Measurements from ENCODE around the gene FNDC3A.
"Not testable (repeated sequence)": the region's sequence is repeated elsewhere in the genome, so short reads cannot be mapped to it uniquely, and the experiment has no call there.

The FNDC3A gene

DNA sequence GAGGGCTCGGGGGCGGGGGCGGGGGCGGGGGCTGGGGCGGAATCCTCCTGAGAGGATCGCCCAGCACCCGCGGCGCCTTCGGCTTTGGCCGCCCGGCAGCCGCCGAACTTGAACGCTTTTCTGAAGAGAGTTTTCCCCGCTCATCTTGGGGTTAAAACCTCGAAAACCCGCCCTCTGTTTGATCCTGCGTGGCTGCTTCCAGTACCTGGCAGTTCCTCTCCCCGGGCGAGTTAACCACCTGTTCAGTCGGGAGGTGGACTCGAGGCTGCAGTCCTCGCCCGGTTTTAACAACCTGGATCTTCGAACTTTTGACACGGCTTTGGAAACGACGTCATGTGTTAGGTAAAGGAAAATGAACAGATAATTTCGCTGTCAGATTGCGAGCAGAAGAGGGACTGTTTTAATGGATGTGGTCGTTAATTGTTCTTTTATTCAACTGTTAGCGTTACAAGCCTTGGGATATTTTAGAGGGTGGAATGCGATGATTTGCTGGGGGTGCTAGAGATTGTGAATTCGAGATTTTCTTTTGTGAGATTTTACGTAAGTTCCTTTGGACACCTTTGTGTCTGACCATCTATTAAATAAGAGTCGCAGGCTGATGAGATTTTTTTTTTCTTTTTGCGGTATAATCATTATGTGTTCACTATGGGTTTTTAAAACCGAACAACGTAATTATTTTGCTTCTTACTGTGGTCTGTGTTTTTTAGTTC, 1.0 kb downstream of the FNDC3A start:
- DNase-seq (ENCODE audit: low read depth): peak; percentile 77

DNA sequence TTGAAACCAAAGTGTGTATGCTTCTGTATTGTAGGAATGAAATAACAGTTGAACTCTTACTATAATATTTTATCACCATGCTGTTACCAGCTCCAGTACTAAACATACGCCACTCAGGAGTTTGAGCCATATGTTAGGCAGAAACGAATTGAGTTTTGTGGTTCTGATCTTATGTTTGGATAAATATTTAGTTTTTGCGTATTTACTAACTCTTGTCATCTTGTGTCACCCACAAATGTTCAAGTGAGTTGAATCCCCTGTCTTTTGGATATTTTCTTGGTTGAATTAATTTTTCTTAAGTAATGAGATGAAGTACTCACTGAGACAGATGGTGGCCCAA, 1.5 kb downstream of the FNDC3A start:
- DNase-seq (ENCODE audit: low read depth): peak; percentile 20

DNA sequence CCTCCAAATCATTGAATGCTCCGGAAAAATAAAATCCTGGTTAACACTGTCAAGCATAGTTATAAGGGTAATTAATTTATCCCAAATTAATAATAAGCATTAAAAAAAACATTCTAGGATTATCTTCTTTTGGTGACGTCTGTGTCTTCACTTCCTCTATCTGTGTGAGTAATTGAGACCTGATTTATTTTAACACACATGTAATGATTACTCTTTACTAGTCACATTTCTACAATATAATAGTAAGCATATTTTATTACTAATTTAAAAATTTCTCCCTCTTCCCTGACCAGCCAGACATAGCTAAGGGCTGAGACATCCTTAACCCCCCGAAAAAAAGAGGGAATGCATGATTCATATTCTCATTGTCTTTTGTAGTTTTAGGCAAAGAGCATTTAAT, 2.3 kb downstream of the FNDC3A start:
- DNase-seq (ENCODE audit: low read depth): peak; percentile 51

DNA sequence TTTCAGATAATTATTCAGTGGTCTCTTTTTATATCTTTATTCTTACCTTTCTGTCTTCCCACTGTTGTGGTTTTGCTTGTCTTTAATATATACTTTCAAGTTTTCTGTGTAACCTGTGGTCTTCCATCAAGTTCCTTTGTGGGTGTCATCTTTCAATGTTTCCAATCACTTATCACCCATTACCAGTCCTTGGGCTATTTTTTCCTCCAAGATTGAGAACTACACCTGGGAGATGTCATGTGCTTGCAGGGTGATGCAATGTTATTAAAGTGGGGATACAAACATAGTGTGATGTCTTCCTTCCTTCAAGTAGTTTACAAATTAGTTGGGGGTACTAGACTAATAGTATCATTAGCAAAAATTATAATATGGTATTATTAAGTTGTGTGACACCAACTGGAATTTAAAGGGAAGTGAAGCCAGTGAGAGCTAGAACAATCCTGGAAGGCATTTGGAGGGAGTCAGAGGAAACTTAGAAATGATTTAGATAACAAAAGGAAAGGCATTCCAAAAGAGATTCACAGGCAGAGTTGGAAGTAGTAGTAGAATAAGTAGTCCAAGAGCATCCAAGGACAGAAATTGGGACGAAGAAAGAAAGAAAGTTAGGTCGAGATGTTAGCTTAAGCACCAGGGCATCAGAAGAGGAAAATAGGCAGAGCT, 3.4 kb downstream of the FNDC3A start:
- DNase-seq (ENCODE audit: low read depth): no peak

DNA sequence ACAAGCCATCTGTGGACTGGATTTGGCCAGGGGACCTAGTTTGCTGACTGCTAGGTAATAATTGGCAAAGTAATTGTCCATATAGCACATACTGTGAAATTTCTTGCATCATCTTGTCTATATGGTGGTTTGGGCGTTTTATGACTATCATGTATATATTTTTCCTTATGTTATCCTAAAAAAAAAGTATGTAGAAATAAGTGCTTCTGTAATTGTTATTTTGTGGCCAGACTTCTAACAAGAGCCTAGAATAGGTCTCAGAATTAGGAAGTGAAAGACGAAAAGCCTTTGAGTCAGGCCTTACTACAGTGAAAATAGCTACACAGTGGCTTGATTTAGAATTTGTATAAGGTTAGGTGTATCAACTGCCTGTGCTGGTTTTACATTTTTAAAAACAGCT, 4.2 kb downstream of the FNDC3A start:
- DNase-seq (ENCODE audit: low read depth): no peak

DNA sequence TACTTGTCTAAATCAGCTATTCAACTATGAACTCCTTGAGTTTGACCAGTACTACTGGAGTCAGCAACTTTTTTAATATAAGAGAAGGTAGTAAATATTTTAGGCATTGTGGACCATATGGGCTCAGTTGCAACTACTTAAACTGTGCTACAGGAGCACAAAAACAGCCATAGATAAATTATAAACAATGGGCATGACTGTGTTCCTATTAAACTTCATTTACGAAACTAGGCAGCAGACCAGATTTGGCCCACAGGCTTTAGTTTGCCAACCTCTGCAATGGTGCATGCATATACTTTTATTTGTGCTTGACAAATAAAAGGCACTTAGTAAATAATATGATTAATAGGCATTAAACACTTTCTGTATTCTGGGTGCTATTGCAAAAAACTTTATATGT, 7.6 kb downstream of the FNDC3A start:
- DNase-seq (ENCODE audit: low read depth): no peak

DNA sequence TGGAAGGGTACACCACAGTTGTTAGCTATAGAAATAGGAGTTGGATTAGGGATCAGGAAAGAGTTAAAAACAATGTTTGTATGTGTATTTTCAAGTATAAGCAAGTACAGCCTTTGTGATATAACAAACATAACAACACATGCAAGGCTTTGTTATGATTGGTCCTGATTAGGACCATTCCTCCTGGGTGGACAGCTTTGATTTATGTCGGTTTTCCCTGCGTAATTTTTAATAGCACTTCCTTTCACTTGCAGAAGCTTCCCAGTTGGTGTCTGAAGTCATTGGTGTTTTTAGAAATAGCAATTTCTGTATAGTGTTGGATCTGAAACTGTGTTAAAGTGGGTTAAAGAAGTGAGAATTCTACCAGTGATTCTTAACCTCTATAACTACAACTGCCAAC, 10.0 kb downstream of the FNDC3A start:
- DNase-seq (ENCODE audit: low read depth): no peak

DNA sequence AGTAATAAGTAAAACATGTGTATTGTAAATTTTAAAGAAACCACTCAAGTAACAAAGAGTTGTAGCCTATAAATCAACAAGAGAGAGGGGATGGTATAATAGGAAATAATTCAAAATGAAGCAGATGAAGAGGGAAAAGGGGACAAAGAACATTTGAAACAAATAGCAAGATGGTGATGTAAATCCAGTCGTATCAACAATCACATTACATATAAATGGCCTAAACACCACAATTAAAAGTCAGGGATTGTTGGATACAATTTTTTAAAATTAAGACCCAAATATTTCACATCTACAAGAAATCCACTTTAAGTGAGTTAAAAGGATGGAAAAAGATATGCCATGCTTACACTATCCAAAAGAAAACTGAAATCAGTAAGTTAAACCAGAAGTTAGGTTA, 15.2 kb downstream of the FNDC3A start:
- DNase-seq (ENCODE audit: low read depth): no peak

DNA sequence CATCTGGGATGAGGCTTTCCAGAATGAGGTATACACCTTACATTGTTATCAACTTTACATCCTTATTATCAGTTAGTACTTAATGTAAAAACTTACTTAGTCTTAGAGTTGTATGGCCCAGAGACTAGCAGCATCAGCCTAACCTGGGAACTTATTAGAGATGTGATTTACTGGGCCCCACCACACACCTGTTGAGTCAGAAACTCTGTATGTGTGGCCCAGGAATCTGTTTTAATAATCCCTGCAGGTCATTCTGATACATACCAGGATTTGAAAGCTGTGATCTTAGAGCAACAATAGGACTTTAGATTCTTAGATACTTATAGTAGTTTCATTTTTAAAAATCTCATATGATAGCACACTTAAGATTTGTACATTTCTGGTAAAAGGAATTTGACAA, 17.4 kb downstream of the FNDC3A start:
- DNase-seq (ENCODE audit: low read depth): no peak

DNA sequence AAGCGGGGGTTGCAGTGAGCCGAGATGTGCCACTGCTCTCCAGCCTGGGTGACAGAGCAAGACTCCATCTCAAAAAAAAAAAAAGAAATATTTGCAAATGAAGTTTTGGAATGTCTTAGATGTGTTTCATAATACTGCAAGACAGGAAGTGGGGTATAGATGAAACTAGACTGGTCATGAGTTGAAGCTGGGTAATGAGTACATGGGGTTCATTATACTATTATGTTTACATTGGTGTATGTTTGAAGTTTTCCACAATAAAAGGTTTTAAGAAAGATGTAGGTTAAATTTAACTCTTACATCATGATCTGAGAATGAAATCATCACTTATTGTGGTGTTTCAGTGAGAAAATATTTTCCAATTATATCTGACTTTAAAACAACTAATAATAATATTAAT, 19.0 kb downstream of the FNDC3A start:
- DNase-seq (ENCODE audit: low read depth): peak; percentile 84

DNA sequence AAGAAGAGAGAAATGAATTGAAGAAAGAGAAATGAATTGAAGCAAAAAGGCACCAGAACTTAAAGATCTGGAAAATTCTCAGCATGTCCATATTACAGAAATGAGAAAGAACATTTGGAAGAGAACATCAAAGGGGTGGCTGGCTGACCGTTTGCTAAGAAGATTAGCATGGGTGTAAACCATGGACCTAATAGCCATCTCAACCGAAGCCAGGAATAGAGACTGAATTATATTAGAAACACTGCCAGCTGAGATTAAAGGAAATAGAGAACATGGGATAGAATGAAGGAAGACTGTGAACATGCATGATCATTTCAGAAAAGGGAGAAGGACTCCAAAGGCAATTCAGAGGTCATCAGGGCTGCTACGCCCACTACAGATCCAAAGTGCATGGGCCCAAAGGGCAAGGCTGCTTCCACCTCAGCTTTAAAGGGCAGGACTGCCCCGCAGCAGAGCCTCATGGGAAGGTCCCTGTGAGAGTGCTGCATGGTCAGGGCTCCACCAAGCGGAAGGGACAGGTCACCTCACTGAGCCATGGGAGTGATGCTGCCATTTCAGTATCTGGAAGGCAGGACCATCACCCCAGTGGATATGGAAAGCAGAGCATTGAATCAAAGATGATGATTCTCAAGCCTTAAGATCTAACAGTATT, 23.1 kb downstream of the FNDC3A start:
- DNase-seq (ENCODE audit: low read depth): no peak

DNA sequence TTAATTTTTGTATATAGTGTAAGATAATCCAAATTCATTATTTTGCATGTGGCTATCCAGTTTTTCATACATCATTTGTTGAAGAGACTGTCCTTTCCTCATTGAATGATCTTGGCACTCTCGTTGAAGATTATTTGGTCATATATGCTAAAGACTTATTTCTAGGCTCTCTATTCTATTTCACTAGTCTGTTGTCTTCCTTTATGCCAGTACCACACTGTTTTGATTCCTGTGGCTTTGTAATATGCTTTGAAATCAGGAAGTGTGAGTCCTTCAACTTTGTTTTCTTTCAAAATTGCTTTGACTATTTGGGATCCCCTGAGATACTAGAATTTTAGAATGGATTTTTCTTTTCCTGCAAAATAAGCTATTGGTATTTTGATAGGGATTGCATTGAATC, 24.5 kb downstream of the FNDC3A start:
- DNase-seq (ENCODE audit: low read depth): no peak

DNA sequence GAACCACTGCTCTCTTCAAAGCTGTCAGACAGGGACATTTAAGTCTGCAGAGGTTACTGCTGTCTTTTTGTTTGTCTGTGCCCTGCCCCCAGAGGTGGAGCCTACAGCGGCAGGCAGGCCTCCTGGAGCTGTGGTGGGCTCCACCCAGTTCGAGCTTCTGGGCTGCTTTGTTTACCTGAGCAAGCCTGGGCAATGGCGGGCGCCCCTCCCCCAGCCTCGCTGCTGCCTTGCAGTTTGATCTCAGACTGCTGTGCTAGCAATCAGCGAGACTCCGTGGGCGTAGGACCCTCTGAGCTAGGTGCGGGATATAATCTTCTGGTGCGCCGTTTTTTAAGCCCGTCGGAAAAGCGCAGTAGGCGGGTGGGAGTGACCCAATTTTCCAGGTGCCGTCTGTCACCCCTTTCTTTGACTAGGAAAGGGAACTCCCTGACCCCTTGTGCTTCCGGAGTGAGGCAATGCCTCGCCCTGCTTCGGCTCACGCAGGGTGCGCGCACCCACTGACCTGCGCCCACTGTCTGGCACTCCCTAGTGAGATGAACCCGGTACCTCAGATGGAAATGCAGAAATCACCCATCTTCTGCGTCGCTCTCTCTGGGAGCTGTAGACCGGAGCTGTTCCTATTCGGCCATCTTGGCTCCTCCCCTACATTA, 43.4 kb downstream of the FNDC3A start:
- DNase-seq (ENCODE audit: low read depth): not testable (repeated sequence)

DNA sequence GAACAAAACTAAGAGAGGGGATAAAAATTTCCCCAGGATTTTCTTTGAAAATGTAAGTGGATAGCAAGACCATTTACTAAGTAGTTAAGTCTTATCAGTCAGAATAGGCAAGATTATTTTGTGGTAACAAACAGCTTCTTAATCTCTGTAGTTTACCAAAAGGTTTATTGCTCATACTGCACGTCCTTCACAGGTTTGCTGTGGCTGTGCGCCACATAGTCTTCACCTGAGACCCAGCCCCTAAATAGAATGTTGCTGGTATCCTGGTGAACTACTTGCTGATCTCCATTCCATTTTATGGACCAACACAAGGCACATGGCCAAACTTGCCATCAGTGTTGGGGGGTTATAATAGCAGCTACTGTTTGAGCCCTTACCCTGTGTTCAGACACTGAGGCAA, 44.6 kb downstream of the FNDC3A start:
- no peak for DNase-seq (ENCODE audit: low read depth)

DNA sequence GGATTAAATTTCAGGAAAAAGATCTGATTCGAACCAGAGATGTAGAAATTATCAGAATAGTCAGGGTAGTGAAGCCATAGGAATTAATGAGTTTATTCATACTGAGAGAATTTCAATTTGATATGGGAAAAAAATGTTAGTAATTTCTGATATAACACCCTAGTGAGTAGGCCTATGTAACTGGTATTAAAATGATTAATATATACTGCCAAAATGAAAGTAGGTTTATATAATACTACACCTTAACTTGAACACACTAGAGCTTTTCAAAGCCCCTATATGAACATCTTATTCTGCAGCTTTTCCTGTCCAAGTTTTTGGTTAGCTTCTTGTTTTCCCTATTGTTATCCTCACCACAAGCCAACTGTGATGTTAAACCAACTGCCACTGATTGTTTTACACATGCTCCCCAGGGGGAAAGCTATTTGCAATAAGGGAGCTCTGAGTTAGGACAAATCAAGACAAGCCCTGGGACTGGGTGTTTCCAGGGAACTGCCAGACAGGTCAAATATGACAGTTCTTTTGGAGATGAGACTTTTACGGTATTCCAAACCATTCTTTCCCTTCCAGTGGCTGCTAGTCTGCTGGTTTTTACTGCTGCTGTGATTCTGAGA, 45.3 kb downstream of the FNDC3A start:
- DNase-seq (ENCODE audit: low read depth): peak; percentile 3

DNA sequence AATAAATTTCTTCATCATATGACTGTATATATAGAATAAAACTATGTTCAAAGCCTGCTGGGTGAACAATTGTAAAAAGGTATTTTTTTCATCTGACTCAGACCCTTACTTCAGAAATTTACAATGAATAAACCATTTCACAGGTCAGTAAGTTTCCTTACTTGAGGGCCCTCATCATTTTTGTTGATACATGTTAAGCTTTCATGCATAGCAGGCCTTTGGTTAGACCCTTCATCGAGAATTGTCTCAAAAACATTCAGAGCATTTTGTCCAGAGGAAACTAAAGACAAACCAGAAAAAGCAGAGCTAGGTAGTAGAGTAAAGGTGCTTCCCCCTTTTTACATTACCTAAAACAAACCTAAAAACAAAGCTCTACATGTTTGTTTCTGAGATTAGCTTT, 46.2 kb downstream of the FNDC3A start:
- DNase-seq (ENCODE audit: low read depth): peak; percentile 8

DNA sequence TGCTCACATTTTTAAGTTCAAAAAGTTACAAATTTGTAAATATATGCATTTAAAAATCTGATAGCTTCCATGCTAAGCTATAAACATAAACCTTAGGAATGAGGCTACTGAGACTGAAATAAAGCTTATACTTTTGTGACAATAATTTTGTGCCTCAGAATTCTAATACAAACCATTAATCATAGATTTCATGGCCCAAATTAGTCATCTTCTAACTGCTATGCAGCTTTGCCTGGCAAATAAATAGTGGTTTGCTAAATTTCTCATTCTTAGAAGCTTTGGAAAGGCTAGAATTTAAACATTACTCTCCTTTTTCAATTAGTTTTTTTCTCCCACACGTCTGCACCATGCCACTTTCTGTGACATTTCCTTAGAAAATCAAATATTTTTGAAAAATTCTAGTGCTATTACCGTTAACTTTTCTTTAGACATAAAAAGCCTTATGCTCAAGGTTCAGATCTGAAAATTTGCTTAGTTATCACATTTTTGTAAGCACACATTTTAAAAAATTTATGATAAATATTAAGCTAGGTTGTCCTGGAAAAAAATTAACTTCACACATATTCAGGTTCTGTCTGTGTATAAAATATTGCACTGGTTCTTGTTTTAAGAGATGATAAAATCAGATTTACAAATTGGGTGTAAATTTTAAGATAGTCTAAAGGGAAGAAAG, 46.9 kb downstream of the FNDC3A start:
- peak; percentile 47 for DNase-seq (ENCODE audit: low read depth)

DNA sequence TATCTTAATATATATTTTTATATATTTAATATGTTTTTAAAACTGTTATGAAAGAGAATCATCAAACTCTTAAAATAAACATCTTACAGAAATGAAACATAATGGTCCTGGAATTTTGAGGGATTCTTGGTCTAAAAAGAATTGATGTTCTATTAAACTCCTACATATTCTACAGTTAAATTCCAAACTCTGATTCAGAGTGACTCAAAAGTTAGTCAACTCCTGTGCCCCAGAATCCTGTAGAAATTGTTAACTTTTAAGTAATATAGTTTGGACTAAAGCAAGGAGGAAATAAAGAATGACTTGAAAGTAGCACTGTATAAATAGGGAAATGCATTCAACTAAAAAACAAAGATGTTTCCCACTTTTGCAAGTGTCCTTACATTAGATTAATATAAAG, 47.7 kb downstream of the FNDC3A start:
- DNase-seq (ENCODE audit: low read depth): peak; percentile 84

DNA sequence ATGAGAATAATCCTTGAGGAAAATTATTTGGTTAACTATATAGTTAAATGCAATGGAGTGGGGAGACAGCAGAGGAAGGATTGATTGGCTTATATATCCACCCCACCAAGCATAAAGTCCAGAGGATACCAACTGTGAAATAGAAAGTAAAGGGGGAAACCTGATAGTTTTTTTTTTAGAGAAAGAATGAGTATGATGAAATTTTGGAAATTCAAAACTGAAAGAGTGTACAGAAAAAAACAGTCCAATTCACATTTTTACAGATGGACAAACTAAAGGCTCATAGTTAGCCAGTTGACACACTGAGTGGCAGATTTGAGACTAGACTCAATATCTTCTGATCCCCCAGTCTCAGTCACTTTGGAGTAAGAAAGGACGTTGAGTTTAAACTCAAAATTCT, 51.1 kb downstream of the FNDC3A start:
- DNase-seq (ENCODE audit: low read depth): peak; percentile 38

DNA sequence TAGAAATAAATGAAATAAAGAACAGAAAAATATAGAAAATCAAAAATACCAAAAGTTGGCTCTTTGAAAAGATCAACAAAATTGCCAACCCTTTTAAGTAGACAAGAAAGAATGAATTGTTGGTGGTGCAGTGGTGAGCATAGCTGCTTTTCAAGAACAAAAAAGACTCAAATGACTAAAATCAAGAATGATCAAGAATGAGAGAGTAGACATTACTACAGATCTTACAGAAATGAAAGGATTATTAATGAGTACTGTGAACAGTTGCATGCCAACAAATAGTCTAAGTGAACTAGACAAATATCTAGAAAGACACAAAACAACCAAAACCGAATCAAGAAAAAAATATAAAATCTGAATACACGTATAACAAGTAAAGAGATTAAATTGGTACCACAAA, 53.9 kb downstream of the FNDC3A start:
- no peak for DNase-seq (ENCODE audit: low read depth)

DNA sequence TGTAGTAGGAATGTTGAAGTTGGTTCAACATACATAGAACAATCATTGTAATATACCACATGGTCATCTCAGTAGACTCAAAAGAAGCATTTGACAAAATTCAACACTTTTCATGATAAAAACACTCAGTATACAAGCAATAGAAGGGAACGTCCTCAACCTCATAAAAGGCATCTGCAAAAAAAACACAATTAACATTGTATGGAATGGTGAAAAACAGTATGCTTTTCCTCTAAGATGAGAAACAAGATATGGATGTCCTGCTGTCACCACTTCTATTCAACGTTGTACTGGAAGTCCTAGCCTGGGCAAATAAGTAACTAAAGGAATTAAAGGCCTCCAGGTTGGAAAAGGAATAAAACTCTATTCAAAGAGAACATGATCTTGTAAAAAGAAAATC, 54.5 kb downstream of the FNDC3A start:
- DNase-seq (ENCODE audit: low read depth): no peak

DNA sequence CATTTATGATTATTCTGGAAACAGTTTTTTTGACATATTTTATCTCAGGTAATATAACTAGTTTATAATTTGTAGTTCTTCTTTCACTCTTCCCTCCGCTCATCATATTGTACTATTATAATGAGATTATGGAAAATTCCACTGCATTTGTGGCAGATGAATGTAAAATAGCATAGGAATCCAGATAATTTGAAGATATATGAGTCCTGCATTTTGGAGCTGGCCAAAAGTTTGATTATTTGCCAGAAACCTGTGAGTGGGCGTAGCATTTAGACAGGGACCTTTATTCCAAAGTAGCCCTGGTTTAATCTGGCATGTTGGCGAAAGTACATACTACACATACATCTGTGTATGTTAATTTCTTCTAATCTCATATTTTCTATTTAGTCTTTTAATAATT, 65.2 kb downstream of the FNDC3A start:
- DNase-seq (ENCODE audit: low read depth): no peak
